Neural cell (in vitro differentiated cells): ENCODE results near the gene C19orf53. TPM values are rescaled to one million over a fixed set of nuclear protein-coding genes. Genes with fewer than 3 reads are reported as not detected.
A peak's percentile ranks its signal among the peaks of the same experiment; 100 is the strongest.

Source experiments
- H2AFZ ChIP-seq: fragments of 200-600, 300-800 bp; sonication (generic), shearing (Covaris generic); 2 replicates; pipeline ENCODE4 v1.6.0; 2014; ENCODE audit warnings: low read depth, mild to moderate bottlenecking, antibody characterized with exemption, low read length, moderate library complexity
- H3F3A ChIP-seq: fragments of 200-600 bp; shearing (Covaris generic); 2 replicates; pipeline ENCODE4 v1.6.1; 2016; ENCODE audit warnings: mild to moderate bottlenecking, moderate library complexity, mixed read lengths, antibody characterized with exemption, low read length; ENCODE audit not compliant: insufficient read depth, poor library complexity, severe bottlenecking
- H3K27ac ChIP-seq: fragments of 200-600, 300-800 bp; sonication (generic), shearing (Covaris generic); 2 replicates; pipeline ENCODE4 v1.5.1; 2014; ENCODE audit warnings: mild to moderate bottlenecking, low read length, moderate library complexity
- H3K27me3 ChIP-seq: fragments of 300-800, 200-600 bp; sonication (generic), shearing (Covaris generic); 2 replicates; pipeline ENCODE4 v1.6.0; 2014; ENCODE audit warnings: mild to moderate bottlenecking, low read depth, low read length, moderate library complexity; ENCODE audit not compliant: insufficient read depth
- H3K36me3 ChIP-seq: fragments of 300-800, 200-600 bp; sonication (generic), shearing (Covaris generic); 2 replicates; pipeline ENCODE4 v1.5.1; 2014; ENCODE audit warnings: mild to moderate bottlenecking, antibody characterized with exemption, low read length, moderate library complexity; ENCODE audit not compliant: insufficient read depth
- H3K4me2 ChIP-seq: fragments of 300-800, 200-600 bp; sonication (generic), shearing (Covaris generic); 2 replicates; pipeline ENCODE4 v1.6.0; 2014; ENCODE audit warnings: mild to moderate bottlenecking, low read length
- H3K4me3 ChIP-seq: fragments of 300-800, 200-600 bp; sonication (generic), shearing (Covaris generic); 2 replicates; pipeline ENCODE4 v1.5.1; 2014; ENCODE audit warnings: mild to moderate bottlenecking, low read length, moderate library complexity
- H3K79me2 ChIP-seq: fragments of 200-600 bp; shearing (Covaris generic); replicated peaks from 2 replicates; pipeline ENCODE4 v1.6.0; 2014; ENCODE audit warnings: mild to moderate bottlenecking, low read length, moderate library complexity; ENCODE audit not compliant: insufficient read depth
- H3K9ac ChIP-seq: fragments of 300-800, 200-600 bp; sonication (generic), shearing (Covaris generic); 2 replicates; pipeline ENCODE4 v1.6.1; 2016; ENCODE audit warnings: mild to moderate bottlenecking, low read length, mixed read lengths
- H3K9me2 ChIP-seq: fragments of 200-600 bp; shearing (Covaris generic); 2 replicates; pipeline ENCODE4 v1.6.1; 2016; ENCODE audit warnings: mild to moderate bottlenecking, low read length, mixed read lengths; ENCODE audit not compliant: insufficient read depth
- H3K9me3 ChIP-seq: fragments of 200-600, 300-800 bp; sonication (generic), shearing (Covaris generic); 2 replicates; pipeline ENCODE4 v1.6.1; 2016; ENCODE audit warnings: mild to moderate bottlenecking, mixed run types, low read length, moderate library complexity, mixed read lengths
- H4K20me1 ChIP-seq: fragments of 200-600 bp; shearing (Covaris generic); 2 replicates; pipeline ENCODE4 v1.6.1; 2016; ENCODE audit warnings: mild to moderate bottlenecking, mixed run types; ENCODE audit not compliant: insufficient read depth
- EP300 ChIP-seq: fragments of 450-650 bp; conservative IDR thresholded peaks from 2 replicates; pipeline ENCODE4 v1.6.1; 2014; ENCODE audit warnings: antibody characterized with exemption, mild to moderate bottlenecking, moderate library complexity; ENCODE audit not compliant: poor library complexity, severe bottlenecking
- EZH2 ChIP-seq: fragments of 200-600, 300-800 bp; shearing (Covaris generic), sonication (generic); IDR thresholded peaks from 2 replicates; pipeline ENCODE4 v1.6.1; 2014; ENCODE audit warnings: antibody characterized with exemption, low read length, borderline replicate concordance, mild to moderate bottlenecking; ENCODE audit not compliant: insufficient read depth, poor library complexity, severe bottlenecking
- MXI1 ChIP-seq: fragments of 450-650 bp; conservative IDR thresholded peaks from 2 replicates; pipeline ENCODE4 v1.6.1; 2014; ENCODE audit warnings: antibody characterized with exemption, mild to moderate bottlenecking; ENCODE audit not compliant: poor library complexity, severe bottlenecking
- POLR2AphosphoS5 ChIP-seq: IDR thresholded peaks from 2 replicates; pipeline ENCODE4 v1.6.1; 2012
- RAD21 ChIP-seq: fragments of 450-650 bp; conservative IDR thresholded peaks from 2 replicates; pipeline ENCODE4 v1.6.1; 2014; ENCODE audit warnings: antibody characterized with exemption, mild to moderate bottlenecking, moderate library complexity
- REST ChIP-seq: IDR thresholded peaks from 2 replicates; pipeline ENCODE4 v1.6.1; 2012; ENCODE audit warnings: borderline replicate concordance
- SMC3 ChIP-seq: fragments of 450-650 bp; conservative IDR thresholded peaks from 2 replicates; pipeline ENCODE4 v1.6.1; 2014; ENCODE audit warnings: antibody characterized with exemption, mild to moderate bottlenecking, moderate library complexity; ENCODE audit not compliant: poor library complexity
- TAF1 ChIP-seq: IDR thresholded peaks from 2 replicates; pipeline ENCODE4 v1.6.1; 2012; ENCODE audit warnings: low read depth
- polyA minus RNA-seq: library from RNA; depleted of rRNA, polyadenylated mRNA; stranded (reverse); fragments of >200 nt; gene quantifications from 2 replicates; pipeline ENCODE4 v1.2.3, GENCODE V29; 2014
- polyA plus RNA-seq: library from polyadenylated mRNA; depleted of rRNA; stranded (reverse); fragments of >200 nt; gene quantifications from 2 replicates; pipeline ENCODE4 v1.2.3, GENCODE V29; 2014
- TF ChIP-seq, protein P1 (sequence below): fragments of 450-650 bp; IDR thresholded peaks from 2 replicates; pipeline ENCODE4 v1.5.1; 2014; ENCODE audit warnings: antibody characterized with exemption, mild to moderate bottlenecking, moderate library complexity; ENCODE audit not compliant: poor library complexity, severe bottlenecking

C19orf53 gene
- polyA plus RNA-seq (104 and 134 TPM in 2 replicates), polyA minus RNA-seq (23.1 and 24.9 TPM in 2 replicates)

DNA sequence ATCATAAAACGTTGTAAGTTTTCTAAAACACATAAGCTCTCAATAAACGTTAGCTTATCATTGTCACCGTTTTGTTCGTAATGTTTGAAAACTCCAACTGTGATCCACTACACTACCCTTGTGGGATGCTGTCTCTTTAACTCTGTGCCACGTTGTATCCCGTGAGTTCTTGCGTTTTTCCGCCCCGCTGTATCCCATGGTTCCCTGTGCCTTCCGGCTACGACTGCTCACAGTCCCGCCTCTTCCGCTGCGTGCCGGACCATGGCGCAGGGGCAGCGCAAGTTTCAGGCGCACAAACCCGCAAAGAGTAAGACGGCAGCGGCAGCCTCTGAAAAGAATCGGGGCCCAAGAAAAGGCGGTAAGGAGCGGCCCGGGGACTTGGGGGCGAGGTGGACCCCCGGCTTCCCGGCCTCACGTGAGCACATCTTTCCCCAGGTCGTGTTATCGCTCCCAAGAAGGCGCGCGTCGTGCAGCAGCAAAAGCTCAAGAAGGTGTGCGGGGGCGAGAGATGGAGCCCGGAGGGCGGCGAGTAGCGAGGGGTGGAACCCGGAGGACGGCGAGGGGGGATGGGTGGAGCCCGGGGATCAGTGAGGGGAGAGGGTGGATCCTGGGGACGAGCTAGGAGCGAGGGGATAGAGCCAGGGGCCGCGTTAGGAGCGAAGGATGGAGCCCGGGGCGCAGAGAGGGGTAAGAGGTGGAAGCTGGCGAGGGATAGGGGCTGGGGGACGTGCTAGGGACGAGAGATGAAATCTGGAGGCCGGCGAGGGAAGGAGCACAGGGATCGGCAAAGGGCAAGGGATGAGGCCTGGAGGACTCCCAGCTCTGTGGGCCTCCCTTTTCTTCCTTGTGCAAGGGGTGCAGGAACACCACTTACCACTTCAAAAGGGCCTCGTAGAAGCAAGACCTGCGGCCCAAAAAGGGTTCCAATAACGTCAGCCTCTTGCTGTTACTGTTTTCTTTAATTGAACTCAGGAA is at the start of gene C19orf53:
Gene C19orf53 (plus strand): TSS at position 240 of the 975 bp plus-strand sequence. CDS start 22 bp downstream, at position 262.
- peak within 1 kb of the TSS; percentile 72 for H3K27ac ChIP-seq
- H3F3A ChIP-seq = peaks cover 4% of the 10 kb centered on the region
- H3K9me2 ChIP-seq = no peaks in the 10 kb centered on the region
- peaks cover 10% of the 10 kb centered on the region for H3K36me3 ChIP-seq
- no peaks in the 10 kb centered on the region for H3K9me3 ChIP-seq
- peak within 1 kb of the TSS; percentile 90 for H3K9ac ChIP-seq
- H2AFZ ChIP-seq = peak within 1 kb of the TSS; percentile 22
- peak within 1 kb of the TSS; percentile 77 for H3K4me3 ChIP-seq
- peak within 1 kb of the TSS; percentile 91 for H3K4me2 ChIP-seq
- H3K27me3 ChIP-seq = no peaks in the 10 kb centered on the region
- peaks cover 15% of the 10 kb centered on the region for H3K79me2 ChIP-seq
- no peaks in the 10 kb centered on the region for H4K20me1 ChIP-seq
- TF ChIP-seq MXI1 (peak; percentile 95), POLR2AphosphoS5 (peak; percentile 95), EZH2 (no peak), SMC3 (peak; percentile 57), TAF1 (peak; percentile 88), EP300 (peak; percentile 62), REST (peak; percentile 51), RAD21 (peak; percentile 54)
- TF ChIP-seq, protein P1, sequence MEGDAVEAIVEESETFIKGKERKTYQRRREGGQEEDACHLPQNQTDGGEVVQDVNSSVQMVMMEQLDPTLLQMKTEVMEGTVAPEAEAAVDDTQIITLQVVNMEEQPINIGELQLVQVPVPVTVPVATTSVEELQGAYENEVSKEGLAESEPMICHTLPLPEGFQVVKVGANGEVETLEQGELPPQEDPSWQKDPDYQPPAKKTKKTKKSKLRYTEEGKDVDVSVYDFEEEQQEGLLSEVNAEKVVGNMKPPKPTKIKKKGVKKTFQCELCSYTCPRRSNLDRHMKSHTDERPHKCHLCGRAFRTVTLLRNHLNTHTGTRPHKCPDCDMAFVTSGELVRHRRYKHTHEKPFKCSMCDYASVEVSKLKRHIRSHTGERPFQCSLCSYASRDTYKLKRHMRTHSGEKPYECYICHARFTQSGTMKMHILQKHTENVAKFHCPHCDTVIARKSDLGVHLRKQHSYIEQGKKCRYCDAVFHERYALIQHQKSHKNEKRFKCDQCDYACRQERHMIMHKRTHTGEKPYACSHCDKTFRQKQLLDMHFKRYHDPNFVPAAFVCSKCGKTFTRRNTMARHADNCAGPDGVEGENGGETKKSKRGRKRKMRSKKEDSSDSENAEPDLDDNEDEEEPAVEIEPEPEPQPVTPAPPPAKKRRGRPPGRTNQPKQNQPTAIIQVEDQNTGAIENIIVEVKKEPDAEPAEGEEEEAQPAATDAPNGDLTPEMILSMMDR = peak; percentile 17

DNA sequence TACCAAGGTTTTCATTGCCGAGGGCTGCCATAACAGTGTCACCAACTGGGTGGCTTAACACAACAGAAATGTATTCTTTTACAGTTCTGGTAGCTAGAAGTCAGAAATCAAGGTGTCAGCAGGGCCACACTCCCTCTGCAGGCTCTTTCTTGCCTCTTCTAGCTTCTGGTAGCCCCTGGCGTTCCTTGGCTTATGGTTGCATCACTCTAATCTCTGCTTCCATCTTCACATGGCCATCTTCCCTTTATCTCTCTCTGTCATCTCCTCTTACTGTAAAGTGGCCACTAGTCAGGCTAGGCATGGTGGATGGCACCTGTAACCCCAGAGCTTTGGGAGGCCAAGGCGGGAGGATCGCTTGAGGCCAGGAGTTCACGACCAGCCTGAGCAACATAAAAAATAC is 47.9 kb upstream of the C19orf53 start:
- Histone ChIP-seq H2AFZ (no peak overlapping the region), H3K9me2 (no peaks in the 10 kb centered on the region), H3K9me3 (no peaks in the 10 kb centered on the region), H4K20me1 (no peaks in the 10 kb centered on the region), H3K4me3 (no peak overlapping the region), H3K36me3 (no peaks in the 10 kb centered on the region), H3K9ac (no peak overlapping the region), H3K27ac (no peak overlapping the region), H3K27me3 (no peaks in the 10 kb centered on the region), H3K79me2 (no peaks in the 10 kb centered on the region), H3F3A (no peaks in the 10 kb centered on the region), H3K4me2 (no peak overlapping the region)
- TF ChIP-seq POLR2AphosphoS5 (no peak), EP300 (no peak), EZH2 (no peak), REST (no peak), TAF1 (no peak)
